Activated naive CD4-positive, alpha-beta T cell treated with anti-CD3 and anti-CD28 coated beads, Interleukin-2, amount 50 U/mL, for 72 hours (primary cell): ENCODE results near the gene PCDHGA5. TPM values are rescaled to one million over a fixed set of nuclear protein-coding genes. Genes with fewer than 3 reads are reported as not detected.
A peak's percentile ranks its signal among the peaks of the same experiment; 100 is the strongest.
"Not testable (repeated sequence)": the region's sequence is repeated elsewhere in the genome, so short reads cannot be mapped to it uniquely, and the experiment has no call there.

Source experiments
- ATAC-seq, 2 donors: fragments of 150-1000 bp; cut with Tn5 transposase; 2 replicates each; pipeline ENCODE4 v1.10.0; 2021; ENCODE audit warnings: mild to moderate bottlenecking in 2 of 2, moderate library complexity in 2 of 2
- DNase-seq, 2 donors: peaks; one replicate each; pipeline ENCODE4 v3.0.0; 2021 to 2022; ENCODE audit warnings: low spot score in 2 of 2
- H3K27ac Mint-ChIP-seq, 2 donors: one replicate each; pipeline ENCODE4 v1.8.0; 2022; ENCODE audit warnings: mild to moderate bottlenecking in 2 of 2, mixed read lengths in 2 of 2
- H3K36me3 Mint-ChIP-seq, 2 donors: one replicate each; pipeline ENCODE4 v1.8.0; 2022; ENCODE audit warnings: mixed read lengths in 2 of 2
- H3K9me3 Mint-ChIP-seq, 2 donors: one replicate each; pipeline ENCODE4 v1.8.0; 2022; ENCODE audit warnings: mixed read lengths in 2 of 2
- total RNA-seq, 2 donors: library from RNA; stranded (reverse); gene quantifications; one replicate each; pipeline ENCODE4 v1.2.3, GENCODE V29; 2022

PCDHGA5 gene
- total RNA-seq, 2 donors from 2014 or later: 0.09 TPM; not detected in 1

DNA sequence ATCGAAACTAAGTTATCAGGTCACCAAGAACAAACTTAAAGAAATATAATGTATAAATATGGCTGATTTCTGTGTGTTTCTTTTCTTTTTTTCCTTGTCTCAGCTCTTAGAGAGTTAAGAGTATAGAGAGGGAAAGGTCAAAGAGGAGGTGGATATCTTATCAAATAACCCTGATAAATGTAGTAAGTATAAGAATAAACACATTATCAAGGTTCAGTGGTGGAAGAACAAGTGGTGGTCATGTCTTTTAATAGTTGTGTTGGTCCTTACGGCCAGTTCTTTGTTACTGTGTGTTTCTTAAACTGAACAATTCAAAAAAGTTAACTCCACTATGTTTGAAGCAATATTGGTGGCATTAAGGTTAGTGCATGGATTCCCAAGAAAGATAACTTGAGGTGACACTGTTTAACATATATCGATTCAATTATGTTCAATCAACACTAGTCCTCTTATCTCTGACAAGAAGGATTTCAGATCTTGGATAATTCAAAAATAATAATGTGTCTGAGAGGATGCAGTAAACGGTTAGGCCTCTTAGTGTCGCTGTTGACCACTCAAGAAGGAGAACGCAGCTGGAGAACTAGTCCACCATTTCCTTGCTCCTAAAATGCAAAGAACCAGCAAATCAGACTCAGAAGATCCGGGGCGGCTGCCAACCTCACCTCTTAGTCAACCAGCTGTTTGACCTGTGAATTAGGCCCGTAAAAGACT, 20.6 kb upstream of the PCDHGA5 start, which contains the start of gene PCDHGA3:
PCDHGA3 (plus strand) TSS at position 588 of the 711 bp plus-strand sequence. CDS start 205 bp downstream, outside the sequence.
- DNase-seq: peak in 1 of 2 donors; percentile 31
- ATAC-seq: no peak
- Mint-ChIP-seq H3K9me3 (peaks cover 37 to 39% of the 10 kb centered on the region in 2 donors), H3K27ac (no peak within 1 kb of the TSS), H3K36me3 (peaks cover 58 to 72% of the 10 kb centered on the region in 2 donors)

GRCh38 chr5:141343953-141344463, 20.0 kb upstream of the PCDHGA5 start:
- Mint-ChIP-seq H3K27ac (no peak overlapping the region), H3K9me3 (peaks cover 34 to 37% of the 10 kb centered on the region in 2 donors), H3K36me3 (peaks cover 52 to 69% of the 10 kb centered on the region in 2 donors)
- ATAC-seq: no peak
- DNase-seq: no peak

- ATAC-seq (no peak), DNase-seq (no peak)
- Mint-ChIP-seq H3K27ac (no peak overlapping the region), H3K36me3 (peaks cover 47 to 66% of the 10 kb centered on the region in 2 donors), H3K9me3 (peaks cover 32 to 37% of the 10 kb centered on the region in 2 donors)
Observed at GRCh38 chr5:141345327-141345726, 18.6 kb upstream of the PCDHGA5 start.

DNA sequence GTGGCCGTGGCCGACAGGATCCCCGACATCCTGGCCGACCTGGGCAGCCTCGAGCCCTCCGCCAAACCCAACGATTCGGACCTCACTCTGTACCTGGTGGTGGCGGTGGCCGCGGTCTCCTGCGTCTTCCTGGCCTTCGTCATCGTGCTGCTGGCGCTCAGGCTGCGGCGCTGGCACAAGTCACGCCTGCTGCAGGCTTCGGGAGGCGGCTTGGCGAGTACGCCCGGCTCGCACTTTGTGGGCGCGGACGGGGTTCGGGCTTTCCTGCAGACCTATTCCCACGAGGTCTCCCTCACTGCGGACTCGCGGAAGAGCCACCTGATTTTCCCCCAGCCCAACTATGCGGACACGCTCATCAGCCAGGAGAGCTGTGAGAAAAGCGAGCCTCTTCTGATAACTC, 17.9 kb upstream of the PCDHGA5 start:
- not testable (repeated sequence) for H3K27ac Mint-ChIP-seq, ATAC-seq, DNase-seq
- peaks cover 30 to 35% of the 10 kb centered on the region in 2 donors for H3K9me3 Mint-ChIP-seq
- peaks cover 48 to 66% of the 10 kb centered on the region in 2 donors for H3K36me3 Mint-ChIP-seq

DNA sequence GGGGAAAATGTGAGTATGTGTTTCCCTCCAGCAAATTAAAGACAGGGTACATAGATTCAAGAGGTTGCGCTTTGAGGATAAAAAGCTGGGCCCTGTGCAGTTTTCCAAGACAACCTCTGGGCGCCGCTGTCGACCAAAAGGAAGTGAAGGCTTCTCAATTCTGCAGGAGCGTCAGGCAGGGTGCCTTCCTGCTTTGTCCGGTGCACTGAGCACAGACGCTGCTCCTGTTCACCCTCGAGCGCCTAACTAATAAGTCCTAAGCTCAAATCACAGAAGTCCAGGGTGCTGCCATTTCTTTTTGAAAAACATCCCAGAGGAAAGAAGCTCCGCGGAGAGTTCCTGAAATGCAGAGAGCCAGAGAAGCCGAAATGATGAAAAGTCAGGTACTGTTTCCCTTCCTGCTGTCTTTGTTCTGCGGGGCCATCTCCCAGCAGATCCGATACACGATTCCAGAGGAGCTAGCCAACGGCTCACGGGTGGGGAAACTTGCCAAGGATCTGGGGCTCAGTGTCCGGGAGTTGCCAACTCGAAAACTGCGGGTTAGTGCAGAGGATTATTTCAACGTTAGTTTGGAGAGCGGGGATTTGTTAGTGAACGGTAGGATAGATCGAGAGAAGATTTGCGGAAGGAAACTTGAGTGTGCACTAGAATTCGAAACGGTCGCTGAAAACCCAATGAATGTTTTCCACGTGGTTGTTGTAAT, 13.9 kb upstream of the PCDHGA5 start, which contains the start of gene PCDHGB1:
PCDHGB1 (plus strand) TSS at position 183 of the 703 bp plus-strand sequence; CDS start at position 345, 162 bp downstream.
- no peak for ATAC-seq

GRCh38 chr5:141351591-141351990, 12.4 kb upstream of the PCDHGA5 start:
- H3K27ac Mint-ChIP-seq: no peak overlapping the region
- H3K9me3 Mint-ChIP-seq: peaks cover 14 to 33% of the 10 kb centered on the region in 2 donors
- H3K36me3 Mint-ChIP-seq: peaks cover 28 to 61% of the 10 kb centered on the region in 2 donors
- no peak for ATAC-seq
- no peak for DNase-seq

More for the DNA sequence above, 13.9 kb upstream of the PCDHGA5 start, which contains the start of gene PCDHGB1:
- Mint-ChIP-seq H3K36me3 (peaks cover 36 to 59% of the 10 kb centered on the region in 2 donors), H3K9me3 (peaks cover 19 to 30% of the 10 kb centered on the region in 2 donors), H3K27ac (no peak within 1 kb of the TSS)
- no peak for DNase-seq

DNA sequence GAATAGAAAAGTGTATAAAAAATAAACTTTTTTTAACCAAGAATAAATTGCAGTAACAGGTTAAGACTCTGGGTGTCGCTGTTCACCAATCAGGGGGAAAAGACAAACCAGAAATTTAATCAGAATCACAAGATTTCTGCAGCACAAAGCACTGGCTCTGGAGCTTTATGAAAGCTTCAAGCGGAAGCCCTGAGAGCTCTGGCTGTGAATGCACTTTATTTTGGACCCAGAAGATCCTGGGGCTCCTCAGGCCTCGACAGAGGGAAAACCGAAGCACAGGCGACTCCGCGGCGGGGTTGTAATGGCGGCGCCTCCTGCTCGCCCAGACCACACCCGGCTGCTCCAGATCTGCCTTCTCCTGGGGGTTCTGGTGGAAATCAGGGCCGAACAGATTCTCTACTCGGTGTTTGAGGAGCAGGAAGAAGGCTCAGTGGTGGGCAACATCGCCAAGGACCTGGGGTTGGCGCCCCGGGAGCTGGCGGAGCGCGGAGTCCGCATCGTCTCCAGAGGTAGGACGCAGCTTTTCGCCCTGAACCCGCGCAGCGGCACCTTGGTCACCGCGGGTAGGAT, 9.0 kb upstream of the PCDHGA5 start, which contains the start of gene PCDHGA4:
PCDHGA4 (plus strand) TSS at position 122 of the 570 bp plus-strand sequence; CDS start at position 209, 87 bp downstream.
- H3K36me3 Mint-ChIP-seq: peaks cover 29 to 67% of the 10 kb centered on the region in 2 donors
- no peak within 1 kb of the TSS for H3K27ac Mint-ChIP-seq
- ATAC-seq (no peak), DNase-seq (no peak)
- H3K9me3 Mint-ChIP-seq: peaks cover 13 to 31% of the 10 kb centered on the region in 2 donors

- ATAC-seq (no peak), DNase-seq (no peak)
- Mint-ChIP-seq H3K27ac (no peak overlapping the region), H3K36me3 (peaks cover 29 to 67% of the 10 kb centered on the region in 2 donors), H3K9me3 (peaks cover 10 to 29% of the 10 kb centered on the region in 2 donors)
Observed at GRCh38 chr5:141355641-141356040, 8.3 kb upstream of the PCDHGA5 start.

- Mint-ChIP-seq H3K36me3 (peaks cover 30 to 67% of the 10 kb centered on the region in 2 donors), H3K27ac (no peak overlapping the region), H3K9me3 (peaks cover 15 to 33% of the 10 kb centered on the region in 2 donors)
- ATAC-seq: no peak
- DNase-seq: no peak
Observed at GRCh38 chr5:141356133-141356532, 7.8 kb upstream of the PCDHGA5 start.

- peaks cover 36 to 68% of the 10 kb centered on the region in 2 donors for H3K36me3 Mint-ChIP-seq
- H3K9me3 Mint-ChIP-seq: peaks cover 18 to 40% of the 10 kb centered on the region in 2 donors
- ATAC-seq: no peak
- H3K27ac Mint-ChIP-seq: no peak overlapping the region
- no peak for DNase-seq
Observed at GRCh38 chr5:141356950-141357349, 7.0 kb upstream of the PCDHGA5 start.

GRCh38 chr5:141359790-141360426, 4.1 kb upstream of the PCDHGA5 start, which contains the start of gene PCDHGB2:
Gene PCDHGB2 (plus strand): TSS chr5:141359994. CDS start chr5:141360136, 142 bp downstream.
- ATAC-seq: no peak
- DNase-seq: no peak
- peaks cover 36 to 51% of the 10 kb centered on the region in 2 donors for H3K9me3 Mint-ChIP-seq
- H3K36me3 Mint-ChIP-seq: peaks cover 49 to 77% of the 10 kb centered on the region in 2 donors
- peak within 1 kb of the TSS in 1 of 2 donors; percentile 24 for H3K27ac Mint-ChIP-seq

DNA sequence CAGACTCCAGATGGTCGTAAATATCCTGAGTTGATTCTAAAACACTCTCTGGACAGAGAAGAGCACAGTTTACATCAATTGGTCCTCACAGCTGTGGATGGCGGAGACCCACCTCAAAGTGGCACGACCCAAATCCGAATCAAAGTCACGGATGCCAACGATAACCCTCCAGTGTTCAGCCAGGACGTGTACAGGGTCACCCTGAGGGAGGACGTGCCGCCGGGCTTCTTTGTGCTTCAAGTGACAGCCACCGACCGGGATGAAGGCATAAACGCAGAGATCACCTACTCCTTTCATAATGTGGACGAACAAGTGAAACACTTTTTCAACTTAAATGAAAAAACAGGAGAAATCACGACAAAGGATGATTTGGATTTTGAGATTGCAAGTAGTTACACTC, 3.3 kb upstream of the PCDHGA5 start:
- Mint-ChIP-seq H3K27ac (peak overlapping the region in 1 of 2 donors; percentile 24), H3K9me3 (peaks cover 42 to 57% of the 10 kb centered on the region in 2 donors), H3K36me3 (peaks cover 57 to 77% of the 10 kb centered on the region in 2 donors)
- ATAC-seq (no peak), DNase-seq (no peak)

- no peak for DNase-seq
- no peak overlapping the region for H3K27ac Mint-ChIP-seq
- no peak for ATAC-seq
- H3K9me3 Mint-ChIP-seq: peaks cover 41 to 54% of the 10 kb centered on the region in 2 donors
- H3K36me3 Mint-ChIP-seq: peaks cover 52 to 68% of the 10 kb centered on the region in 2 donors
Observed at GRCh38 chr5:141362719-141363118, 1.2 kb upstream of the PCDHGA5 start.

DNA sequence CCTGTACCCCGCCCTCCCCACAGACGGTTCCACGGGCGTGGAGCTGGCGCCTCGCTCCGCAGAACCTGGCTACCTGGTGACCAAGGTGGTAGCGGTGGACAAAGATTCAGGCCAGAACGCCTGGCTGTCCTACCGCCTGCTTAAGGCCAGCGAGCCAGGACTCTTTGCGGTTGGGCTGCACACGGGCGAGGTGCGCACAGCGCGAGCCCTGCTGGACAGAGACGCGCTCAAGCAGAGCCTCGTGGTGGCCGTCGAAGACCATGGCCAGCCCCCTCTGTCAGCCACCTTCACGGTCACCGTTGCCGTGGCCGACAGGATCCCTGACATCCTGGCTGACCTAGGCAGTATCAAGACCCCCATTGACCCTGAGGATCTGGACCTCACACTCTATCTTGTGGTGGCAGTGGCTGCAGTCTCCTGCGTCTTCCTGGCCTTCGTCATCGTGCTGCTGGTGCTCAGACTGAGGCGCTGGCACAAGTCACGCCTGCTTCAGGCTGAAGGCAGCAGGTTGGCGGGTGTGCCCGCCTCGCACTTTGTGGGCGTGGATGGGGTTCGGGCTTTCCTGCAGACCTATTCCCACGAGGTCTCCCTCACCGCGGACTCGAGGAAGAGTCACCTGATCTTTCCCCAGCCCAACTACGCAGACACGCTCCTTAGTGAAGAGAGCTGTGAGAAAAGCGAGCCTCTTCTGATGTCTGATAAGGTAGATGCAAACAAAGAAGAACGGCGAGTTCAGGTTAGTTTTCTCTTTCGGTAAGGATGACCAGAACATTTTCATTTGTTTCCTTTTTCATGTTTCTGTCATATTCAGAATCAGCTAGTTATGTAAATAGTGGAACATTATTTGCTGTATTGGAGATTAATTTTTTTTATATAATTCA, 2.3 kb downstream of the PCDHGA5 start:
- ATAC-seq (no peak), DNase-seq (no peak)
- peaks cover 33 to 51% of the 10 kb centered on the region in 2 donors for H3K9me3 Mint-ChIP-seq
- no peak overlapping the region for H3K27ac Mint-ChIP-seq
- H3K36me3 Mint-ChIP-seq: peaks cover 48 to 52% of the 10 kb centered on the region in 2 donors
